ENCODE results near the gene MMP2.

The MMP2 gene

DNA sequence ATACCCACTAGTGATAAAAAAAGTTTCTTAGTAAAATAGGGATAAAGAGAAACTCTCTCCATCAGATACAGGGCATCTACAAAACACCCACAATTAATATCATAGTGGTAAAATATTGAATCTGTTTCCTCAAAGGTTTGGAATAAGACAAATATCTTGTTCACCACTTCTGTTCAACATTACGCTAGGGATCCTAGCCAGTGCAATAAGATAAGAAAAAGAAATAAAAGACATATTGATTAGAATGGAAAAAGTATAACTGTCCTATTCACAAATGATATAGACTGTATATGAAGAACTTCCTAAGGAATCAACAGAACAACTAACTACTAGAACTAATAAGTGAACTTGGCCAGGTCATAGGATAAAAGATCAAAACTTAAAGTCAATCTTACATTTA is 42.8 kb downstream of the MMP2 start:
- DNase-seq = no peak

DNA sequence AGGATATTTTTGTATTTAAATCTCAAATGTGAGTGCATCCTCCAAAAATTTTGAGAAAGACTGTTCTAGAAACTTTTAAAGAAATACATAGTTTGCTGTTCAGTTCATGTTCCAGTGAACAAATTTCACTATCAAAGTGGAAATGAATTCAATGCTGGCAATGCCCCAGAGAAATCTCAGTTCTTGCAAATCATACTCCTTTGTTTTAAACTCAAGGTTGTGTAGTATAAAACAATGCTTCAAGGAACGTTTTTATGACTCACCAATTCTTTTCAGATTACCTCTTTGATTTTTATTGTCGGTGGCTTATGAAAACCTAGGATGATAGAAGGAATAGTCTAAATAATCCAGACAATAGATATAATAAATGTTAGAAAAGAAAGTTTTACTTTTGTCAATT is 47.4 kb downstream of the MMP2 start:
- no peak for DNase-seq

DNA sequence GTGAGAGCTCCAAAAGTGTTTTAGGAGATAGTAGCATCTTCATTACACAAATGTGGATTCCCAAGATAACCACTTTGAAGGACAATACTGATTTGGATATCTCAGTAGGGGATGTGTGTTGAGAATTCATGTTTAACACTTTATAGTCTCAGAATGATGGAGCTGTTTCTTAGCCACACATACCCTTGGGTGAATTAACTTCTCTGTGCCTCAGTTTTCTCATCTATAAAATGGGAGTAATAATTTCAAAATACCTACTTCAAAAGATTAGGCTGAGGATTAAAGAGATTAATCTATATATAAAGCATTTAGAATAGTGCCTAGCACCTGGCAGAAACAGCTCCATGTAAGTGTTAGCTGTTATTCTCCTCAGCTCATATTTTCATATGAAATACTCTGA is 48.9 kb downstream of the MMP2 start:
- no peak for DNase-seq

DNA sequence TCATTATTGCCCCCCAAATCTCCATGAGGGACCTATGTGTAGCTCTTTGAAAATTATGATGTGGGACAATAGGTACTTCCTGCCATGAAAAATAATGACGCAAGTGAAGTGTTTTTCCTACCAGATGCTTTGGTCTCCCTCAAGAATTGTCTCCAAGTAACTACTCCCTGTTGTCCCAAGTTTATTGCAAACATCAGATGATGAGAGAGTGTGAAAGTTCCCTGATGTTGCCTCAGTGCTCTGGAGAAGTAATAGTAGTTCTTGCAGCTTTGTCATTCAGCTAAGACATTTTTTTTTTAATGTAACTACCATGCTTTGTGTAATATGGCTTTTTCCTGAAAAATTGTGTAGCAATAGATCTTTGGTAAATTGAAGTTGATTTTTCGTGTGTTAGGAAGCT is 50.0 kb downstream of the MMP2 start:
- no peak for DNase-seq

DNA sequence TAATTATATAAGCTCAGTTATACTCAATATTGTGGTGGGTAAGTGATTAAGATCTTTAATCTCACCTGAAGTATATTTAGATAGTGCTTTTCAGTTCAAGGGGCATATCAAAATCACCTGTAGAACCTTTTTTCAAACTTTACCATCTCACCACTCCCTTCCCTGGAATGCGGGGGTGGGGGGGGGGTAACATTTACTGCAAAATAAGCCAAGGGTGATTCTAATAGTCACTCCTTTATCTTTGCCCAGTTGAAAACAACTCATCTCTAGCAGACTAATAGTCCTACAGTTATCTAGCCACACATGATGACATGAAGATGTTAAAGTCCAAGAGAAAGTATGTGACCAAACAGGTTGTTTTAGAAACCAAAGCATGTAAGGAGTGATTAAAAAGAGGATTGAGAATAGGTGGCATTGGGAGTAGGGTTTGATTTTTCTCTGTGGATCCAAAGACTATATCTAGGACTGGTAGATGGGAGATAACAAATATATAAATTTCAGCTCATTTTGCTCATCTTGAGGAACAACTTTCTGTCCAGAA is 51.4 kb downstream of the MMP2 start:
- DNase-seq = no peak

DNA sequence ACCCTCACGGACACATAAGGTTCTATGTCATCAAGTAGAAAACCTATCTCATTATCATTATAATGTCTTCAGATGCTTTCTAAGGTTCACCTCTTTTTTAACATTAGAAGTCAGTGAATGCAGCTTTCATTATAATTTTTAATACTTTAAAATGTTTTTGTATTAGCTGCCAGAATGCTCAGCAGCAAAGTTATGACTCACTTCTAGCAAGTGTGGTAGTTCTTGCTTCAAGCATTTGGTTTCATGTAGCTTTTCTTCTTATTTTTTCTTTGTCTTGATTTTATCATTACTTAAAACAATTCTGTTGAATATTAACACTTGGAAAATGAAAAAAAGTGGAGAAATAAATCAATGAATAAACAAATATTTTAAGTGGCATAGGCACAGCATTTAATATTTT is 53.2 kb downstream of the MMP2 start:
- no peak for DNase-seq

DNA sequence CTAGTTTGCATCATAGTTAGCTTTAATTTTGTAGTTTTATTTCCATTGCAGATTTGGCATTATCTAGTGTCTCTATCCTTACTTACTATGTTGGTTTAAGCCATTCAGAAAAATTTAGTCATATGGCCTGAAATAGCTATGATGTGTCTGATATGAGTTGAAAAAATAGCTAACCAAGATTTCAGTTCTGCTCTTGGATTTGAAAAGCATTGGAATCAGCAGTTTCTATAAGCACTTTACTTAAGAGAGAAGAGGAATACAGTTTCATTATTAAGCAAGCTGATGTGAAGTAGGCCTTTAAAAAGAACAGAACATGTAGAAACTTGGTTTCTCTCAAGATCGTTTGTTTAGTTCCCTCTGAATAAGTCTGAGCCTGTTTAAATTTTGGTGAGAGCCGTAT is 55.8 kb downstream of the MMP2 start:
- no peak for DNase-seq

DNA sequence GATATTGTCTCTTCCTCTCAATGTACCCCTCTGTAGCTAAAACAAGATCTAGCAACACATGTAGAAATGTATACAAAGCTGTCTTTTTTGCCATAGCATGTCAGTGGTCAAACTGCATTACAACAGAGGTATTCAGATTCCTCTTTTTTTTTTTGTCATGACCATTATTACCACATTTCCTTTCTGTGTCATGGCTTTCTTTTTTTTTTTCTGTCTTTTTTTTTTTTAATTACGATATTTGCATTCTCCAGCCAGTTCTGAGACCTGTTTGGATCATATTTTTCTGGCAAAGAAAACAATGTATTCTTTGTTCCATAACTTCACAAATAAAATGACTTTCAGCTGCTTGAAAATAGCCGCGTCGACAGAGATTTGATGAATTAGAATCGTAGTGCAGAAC is 60.1 kb downstream of the MMP2 start:
- DNase-seq = no peak

DNA sequence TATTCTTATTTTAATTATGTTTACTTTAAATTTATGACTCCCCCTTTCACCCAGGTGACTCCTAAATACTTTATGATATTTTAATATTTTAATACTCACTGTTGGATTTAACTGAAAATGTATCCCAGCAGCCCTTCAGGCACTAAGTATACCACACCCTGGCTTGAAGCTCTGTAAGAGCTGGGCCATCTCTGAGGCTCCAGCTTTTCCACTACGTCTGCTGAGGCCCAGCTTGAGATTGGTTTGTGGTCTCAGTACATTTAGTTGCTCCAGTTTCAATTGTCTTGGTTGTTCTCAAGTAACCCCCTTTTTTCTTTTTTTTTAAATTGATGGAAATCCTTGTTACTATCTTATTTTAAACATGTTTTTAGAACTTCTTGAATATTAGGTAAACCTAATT is 60.5 kb downstream of the MMP2 start:
- DNase-seq = no peak

DNA sequence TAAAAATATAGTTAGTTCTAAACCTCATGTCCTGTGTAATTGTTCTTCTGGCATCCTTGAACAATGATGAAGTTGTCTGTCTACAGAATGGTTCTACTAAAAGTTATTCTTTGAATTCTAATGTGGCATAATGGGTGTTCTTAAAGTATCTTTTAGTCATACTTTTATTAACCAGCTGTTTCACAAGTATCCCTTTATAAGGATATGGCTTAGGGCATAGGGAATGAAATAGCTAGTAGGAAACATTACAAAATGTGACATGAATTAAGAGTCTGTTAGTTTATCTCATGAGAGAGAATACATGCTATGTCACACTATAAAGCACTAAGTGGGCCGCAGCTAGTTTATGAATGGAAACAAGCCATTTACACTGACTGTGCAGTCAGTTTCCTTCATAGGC is 61.2 kb downstream of the MMP2 start:
- no peak for DNase-seq

DNA sequence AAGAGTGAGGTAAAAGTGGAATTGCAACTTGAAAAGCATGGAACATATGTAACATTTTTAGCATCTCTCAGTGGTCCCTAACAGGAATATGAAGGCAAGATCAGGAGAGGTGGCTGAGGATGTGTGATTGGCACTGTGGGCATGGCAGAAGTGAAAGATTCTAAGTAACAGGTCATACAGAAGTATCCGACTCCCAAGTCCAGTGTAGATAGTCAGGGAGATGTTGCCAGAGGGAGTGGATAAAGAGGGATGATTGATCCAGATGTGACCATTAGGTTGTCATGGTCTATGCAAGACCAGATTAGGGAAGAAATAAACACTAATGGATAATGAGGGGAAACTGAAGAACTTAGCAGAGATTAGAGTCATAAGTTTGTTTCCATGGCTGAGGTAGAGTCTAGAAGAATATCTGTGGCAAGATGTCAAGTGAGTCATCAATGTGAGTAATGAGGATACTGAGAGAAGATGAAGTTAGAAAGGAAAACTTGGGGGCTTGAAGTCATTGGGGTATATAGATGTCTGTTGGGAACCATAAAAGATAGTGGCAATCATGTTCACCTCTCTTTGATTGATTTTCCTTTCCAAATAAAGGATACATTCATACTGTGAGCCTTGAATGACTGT is 63.6 kb downstream of the MMP2 start:
- DNase-seq = no peak

DNA sequence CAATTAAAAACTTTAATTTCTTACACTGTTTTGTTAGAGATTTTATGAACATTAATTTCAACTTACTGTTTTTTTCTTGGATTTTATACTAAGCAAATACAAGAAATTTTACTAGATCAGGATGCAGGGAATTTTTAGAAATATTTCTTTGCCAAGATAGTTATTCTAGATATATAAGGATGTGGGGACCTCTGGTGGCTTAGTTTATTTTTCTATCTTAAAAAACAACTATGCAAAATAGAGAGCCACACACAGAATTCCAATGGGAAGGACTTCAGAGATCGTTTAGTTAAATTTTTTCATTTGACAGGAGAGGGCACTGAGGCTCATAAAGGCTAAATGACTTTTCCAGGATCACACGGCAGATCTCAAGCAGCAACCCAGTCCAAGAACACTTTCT is 64.5 kb downstream of the MMP2 start:
- no peak for DNase-seq

DNA sequence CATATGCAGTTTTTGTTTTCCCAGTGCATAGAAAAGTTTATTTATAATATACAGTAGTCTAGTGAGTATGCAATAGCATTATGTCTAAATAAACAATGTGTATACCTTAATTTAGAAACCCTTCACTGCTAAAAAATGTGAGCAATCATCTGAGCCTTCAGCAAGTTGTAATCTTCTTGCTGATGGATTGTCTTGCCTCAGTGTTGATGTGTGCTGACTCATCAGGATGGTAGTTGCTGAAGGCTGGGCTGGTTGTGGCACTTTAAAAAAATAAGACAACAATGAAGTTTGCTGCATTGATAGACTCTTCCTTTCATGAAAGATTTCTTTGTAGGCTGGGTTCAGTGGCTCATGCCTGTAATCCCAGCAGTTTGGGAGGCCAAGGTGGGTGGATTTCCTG is 73.6 kb downstream of the MMP2 start:
- DNase-seq = no peak

DNA sequence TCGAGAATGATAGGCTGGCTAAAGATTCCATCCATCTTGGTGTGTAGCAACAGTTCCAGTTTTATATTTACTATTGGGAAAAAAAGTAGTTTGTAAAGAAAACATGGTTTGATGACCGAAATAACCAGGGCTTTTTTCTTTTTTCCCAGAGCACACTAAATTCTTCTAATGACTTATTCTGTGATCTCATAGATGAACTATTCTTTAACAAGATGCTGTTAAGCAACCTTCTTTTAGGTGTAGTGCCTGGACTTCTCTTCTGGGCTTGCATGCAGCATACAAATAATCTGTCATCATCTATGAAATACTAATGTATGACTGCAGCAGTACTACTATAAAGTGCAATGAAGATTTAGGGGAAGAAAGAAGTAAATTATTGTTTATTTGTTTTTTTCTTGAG is 76.4 kb downstream of the MMP2 start:
- DNase-seq = no peak
